GM12878 (cell line): ENCODE data around the gene PHF8.

Source experiments
- CTCF ChIP-seq, 3 experiments: IDR thresholded peaks in 2 of 3; conservative IDR thresholded peaks in 1 of 3; 2 replicates each; pipeline ENCODE4 v1.5.1; 2011; ENCODE audit warnings: low read depth in 3 of 3, low read length in 3 of 3, mild to moderate bottlenecking in 3 of 3, control low read depth in 2 of 3, moderate library complexity in 2 of 3, inconsistent platforms in 1 of 3, mixed read lengths in 1 of 3; ENCODE audit not compliant: control insufficient read depth in 2 of 3, insufficient read depth in 1 of 3; ENCODE audit errors: extremely low read depth in 1 of 3
- MXI1 ChIP-seq: fragments of 150-350 bp; IDR thresholded peaks from 2 replicates; pipeline ENCODE4 v1.6.1; 2011; ENCODE audit warnings: low read depth, mild to moderate bottlenecking, inconsistent platforms, low read length, improper control_type of control experiment
- SIN3A ChIP-seq: IDR thresholded peaks from 2 replicates; pipeline ENCODE4 v1.6.1; 2012; ENCODE audit warnings: low read depth, low read length, improper control_type of control experiment
- SMC3 ChIP-seq: IDR thresholded peaks from 2 replicates; pipeline ENCODE4 v1.6.1; 2011; ENCODE audit warnings: low read length, improper control_type of control experiment, borderline replicate concordance
- TAF1 ChIP-seq: IDR thresholded peaks from 2 replicates; pipeline ENCODE4 v1.6.1; 2011; ENCODE audit warnings: mild to moderate bottlenecking, low read depth, low read length, borderline replicate concordance

GRCh38 chrX:54076903-54077302 lies 32.6 kb upstream of the PHF8 start:
- TF ChIP-seq TAF1 (no peak), CTCF (IDR thresholded peaks at IDR 0.05 in 2 of 3, conservative IDR thresholded peaks at IDR 0.05 in 1 of 3; ENCODE audit: control insufficient read depth in 2 of 3, extremely low read depth in 1 of 3, insufficient read depth in 1 of 3, low read depth in 3 of 3, low read length in 3 of 3) (no peak), SIN3A (no peak), SMC3 (no peak), MXI1 (no peak)
